Measurements from ENCODE around the gene TMPRSS9.
"Not testable (repeated sequence)": the region's sequence is repeated elsewhere in the genome, so short reads cannot be mapped to it uniquely, and the experiment has no call there.

The TMPRSS9 gene

GRCh38 chr19:2342656-2343288 is 17.3 kb upstream of the TMPRSS9 start:
- no peak for DNase-seq

DNA sequence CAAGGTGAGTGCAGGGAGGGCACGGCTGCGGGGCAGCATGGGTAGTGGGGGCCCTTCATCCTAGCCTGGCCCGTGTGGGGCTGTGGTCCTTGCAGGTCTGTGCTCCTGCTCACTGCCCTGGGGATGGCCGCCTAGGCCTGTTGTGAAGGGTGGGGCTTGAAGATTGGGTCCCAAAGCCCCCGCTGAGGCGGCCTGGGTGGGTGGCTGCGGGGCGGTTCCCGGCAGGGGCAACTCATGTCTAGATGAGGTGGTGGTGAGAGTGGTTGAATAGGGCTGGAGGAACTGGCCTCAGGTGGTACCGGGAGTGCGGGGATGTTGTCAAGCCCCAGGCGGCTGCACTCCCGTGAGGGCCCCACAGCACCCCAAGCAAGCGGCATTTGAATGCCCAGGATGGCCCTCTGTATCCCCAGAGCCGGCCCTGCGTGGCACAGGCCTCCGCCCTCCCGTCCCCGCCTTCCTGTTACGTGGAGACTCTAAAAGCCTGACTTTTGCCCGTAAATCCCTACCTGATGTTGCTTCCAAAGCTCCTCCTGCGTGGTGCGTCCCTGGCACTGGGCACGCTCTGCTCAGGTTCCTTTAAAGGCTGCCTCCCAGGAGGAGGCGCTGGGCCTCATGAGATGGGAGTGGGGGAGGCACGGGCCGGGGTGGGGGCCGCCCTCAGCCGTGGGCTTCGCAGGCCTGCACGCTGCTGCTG is 16.6 kb upstream of the TMPRSS9 start:
- DNase-seq, result no peak

- DNase-seq, result no peak
These were observed 15.6 kb upstream of the TMPRSS9 start for GRCh38 chr19:2344381-2344870.

DNA sequence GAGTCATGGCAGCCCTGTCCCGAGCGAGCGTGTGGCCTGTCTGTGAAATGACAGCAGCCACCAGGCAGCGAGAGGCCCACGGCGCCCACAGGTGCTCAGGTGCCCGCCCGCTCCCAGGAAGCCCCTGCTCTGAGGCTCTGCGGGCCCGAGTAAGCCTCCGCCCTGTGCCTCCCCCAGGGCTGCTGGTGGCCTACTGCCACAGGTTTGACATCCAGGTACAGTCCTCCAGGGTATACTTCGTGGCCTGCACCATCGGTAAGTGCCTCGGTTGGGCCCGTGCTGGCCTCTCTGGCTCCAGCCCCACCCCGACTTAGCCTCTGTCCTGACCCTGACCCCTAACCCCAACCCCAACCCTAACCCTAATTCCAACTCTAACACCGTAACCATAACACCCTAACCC is 15.0 kb upstream of the TMPRSS9 start:
- no peak for DNase-seq

GRCh38 chr19:2345794-2346663 is 14.0 kb upstream of the TMPRSS9 start:
- no peak for DNase-seq

GRCh38 chr19:2349818-2350217 is 10.2 kb upstream of the TMPRSS9 start:
- DNase-seq, result not testable (repeated sequence)

DNA sequence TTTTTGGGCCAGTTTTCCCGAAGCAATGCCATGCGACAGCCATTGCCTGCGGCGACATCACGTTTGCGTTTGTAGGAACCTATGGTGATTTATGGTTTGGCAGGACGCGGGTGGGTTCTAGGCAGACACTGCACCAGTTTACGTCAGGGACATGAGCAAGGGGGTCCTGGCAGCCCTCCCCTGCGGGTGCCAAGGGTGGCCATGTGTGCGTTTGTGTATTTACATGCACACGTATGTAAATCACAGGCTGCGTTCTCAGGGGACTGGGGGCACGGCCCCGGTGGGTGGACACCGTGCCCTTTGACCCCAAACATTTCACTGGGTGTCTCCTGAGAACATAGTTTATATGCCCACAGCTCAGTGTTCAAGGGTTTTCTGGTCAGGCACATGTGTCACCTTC is 9.4 kb upstream of the TMPRSS9 start:
- no peak for DNase-seq

- no peak for DNase-seq
These were observed 8.5 kb upstream of the TMPRSS9 start for GRCh38 chr19:2351591-2351990.

DNA sequence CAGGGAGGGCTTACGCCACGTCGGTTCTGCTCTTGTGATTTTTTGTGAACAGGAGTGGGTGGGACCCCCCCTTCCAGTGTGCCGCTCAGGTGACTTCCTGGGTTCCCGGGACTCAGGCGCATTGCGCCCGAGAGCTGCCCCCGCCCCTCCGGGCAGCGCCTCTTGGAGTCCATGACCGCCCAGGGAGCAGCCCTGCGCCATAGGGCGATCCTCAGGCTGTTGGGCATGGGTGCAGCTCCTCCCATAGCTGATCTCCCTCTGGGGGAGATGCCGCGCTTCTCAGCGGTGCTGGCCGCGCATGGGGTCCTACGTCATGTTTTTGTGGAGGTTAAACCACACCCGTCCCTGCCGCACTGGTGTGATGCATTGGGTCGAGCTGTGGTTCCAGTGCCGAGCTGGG is 7.9 kb upstream of the TMPRSS9 start:
- no peak for DNase-seq

DNA sequence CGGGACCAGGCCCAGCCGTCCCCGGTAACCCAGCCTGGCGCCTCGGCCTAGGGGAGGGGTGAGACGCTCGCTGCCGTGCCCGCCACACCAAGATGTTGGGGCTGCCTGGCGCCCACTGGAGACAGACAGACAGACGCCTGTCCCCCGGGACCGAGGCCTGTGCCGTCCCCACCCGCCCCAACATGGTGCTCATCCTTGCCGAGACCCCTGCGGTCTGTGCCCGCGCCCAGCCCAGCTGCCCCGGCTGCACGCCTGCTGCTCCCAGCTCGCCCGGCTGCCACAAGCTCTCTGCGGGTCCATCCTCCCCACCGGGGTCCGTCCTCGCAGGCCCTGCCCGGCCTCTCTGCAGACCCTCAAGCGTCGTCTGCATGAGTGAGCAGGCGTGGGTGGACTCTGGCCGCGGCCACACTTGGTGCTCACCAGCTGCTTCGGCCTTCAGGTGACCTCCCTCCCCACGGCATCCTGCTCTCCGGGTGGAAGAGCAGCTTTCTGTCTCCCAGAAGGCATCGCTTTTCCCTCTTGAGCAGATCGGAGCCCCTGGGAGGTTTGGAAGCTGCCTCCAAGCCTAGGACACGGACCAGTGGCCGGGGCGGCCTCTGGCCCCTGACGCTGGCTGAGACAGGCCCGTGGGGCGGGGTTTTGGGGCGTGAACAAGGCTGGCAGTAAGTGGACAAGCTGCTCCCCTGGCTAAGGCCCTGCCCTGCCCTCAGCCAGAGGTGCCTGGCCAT is 6.7 kb upstream of the TMPRSS9 start:
- DNase-seq, result no peak

DNA sequence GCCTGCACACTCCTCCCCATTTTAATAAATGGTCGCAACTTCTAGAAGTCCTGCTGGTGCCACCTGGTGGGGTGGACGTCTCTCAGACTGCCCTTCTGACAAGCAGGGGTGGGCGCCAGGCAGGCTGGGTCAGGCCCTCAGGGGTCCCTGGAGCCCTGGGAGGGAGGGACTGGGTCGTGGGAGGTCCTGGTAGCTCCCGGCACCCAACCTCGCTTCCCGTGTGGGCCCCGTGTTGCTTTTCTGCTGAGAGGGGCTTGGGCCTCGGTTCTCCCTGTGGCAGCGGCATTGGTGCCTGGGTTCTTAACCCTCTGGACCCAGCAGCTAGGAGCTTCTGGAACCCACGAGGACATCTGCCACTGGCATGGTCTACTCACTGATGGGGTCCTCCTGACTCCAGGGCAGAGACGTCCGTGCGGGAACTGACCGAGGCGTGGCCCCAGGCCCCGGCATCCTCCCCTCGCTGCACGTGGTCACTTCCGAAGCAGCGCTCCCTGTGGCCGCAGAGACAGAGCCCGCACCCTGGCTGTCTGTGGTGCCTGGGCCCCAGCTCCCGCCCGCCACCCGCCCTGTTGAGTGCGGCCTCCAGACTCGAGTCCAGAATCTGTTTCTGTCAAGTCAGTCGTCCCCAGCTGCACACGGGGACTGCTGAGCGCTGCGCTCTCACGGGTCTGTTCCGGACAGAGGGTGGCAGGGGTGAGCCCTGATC is 6.0 kb upstream of the TMPRSS9 start:
- no peak for DNase-seq

DNA sequence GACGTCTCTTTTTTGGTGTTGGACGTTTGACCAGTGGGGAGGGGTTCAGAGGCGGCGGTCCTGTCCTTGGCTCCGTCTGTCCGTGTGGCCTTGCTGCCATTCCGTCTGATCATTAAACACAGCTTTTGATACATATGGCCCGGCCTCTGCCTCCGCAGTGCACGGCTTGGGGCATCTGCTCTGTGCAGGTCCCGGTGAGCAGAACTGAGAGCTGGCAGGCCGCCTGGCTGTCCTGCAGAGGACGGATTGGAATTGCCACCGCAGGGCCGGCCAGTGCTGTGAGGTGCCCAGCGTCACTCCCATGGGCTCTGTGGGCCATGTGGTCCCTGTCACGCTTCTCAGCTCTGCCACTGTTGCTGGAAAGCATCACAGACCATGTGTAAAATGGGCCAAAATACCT is 5.4 kb upstream of the TMPRSS9 start:
- no peak for DNase-seq

DNA sequence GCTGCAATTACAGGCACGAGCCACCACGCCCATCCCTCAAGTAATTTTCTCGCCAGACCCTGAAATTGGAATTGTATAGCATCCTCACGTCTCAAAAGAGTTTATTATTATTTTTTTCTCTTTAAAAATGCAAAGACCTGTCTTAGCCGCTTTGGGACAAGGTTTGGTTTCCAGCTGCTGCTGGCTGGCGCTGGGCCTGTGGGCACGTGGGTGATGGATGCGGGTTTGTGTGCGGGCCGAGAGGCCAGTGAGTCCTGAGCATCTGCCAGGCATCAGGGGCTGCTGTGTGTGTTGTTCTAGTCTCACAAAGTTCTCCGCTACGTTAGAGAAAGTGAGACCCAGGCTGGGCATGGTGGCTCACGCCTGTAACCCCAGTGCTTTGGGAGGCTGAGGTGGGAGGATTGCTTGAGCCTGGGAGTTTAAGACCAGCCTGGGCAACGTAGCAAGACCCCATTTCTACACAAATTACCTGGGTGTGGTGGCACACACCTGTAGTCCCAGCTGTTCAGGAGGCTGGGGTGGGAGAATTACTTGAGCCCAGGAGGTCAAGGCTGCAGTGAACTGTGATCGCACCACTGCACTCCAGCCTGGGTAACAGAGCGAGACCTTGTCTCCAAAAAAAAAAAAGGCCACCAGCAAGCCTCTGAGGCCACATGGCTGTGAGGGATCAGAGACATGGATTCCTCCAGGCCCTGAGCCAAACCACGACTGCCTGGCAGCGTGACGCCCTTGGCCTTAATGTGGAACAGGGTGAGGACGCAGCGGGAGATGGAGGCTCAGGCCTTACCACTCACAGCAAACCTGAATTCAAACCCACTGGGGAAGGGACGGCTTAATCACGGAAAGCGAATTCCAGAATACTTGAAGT is 4.7 kb upstream of the TMPRSS9 start:
- no peak for DNase-seq

GRCh38 chr19:2356036-2356646 is 3.9 kb upstream of the TMPRSS9 start:
- no peak for DNase-seq

DNA sequence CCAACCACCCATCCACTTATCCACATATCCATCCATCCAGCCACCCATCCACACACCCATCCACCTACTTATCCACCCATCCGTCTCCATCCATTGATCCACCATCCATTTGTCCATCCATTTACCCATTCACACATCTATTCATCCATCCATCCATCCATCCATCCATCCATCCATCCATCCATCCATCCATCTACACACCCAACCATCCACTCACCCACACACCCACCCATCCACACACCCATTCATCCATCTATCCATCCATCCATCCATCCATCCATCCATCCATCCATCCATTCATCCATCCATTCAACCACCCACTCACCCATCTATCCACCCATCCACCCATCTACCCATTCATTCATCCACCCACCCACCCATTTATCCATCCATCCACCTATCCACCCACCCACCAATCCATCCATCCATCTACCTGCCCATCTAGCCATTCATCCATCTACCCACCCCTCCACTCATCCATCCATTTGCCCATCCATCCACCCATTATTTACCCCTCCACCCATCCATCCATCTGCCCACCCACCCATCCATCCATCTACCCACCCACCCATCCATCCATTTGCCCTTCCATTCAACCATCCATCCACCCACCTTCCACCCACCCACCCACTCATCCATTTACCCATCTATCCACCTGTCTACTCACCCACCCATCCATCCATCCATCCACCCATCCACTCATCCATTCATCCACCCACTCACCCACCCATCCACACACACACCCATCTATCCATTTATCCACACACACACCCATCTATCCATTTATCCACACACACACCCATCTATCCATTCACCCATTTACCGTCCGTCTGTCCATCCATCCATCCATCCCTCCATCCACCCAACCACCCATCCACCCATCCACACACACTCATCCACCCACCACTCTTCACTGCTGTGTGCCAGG is 2.5 kb upstream of the TMPRSS9 start:
- DNase-seq, result no peak

DNA sequence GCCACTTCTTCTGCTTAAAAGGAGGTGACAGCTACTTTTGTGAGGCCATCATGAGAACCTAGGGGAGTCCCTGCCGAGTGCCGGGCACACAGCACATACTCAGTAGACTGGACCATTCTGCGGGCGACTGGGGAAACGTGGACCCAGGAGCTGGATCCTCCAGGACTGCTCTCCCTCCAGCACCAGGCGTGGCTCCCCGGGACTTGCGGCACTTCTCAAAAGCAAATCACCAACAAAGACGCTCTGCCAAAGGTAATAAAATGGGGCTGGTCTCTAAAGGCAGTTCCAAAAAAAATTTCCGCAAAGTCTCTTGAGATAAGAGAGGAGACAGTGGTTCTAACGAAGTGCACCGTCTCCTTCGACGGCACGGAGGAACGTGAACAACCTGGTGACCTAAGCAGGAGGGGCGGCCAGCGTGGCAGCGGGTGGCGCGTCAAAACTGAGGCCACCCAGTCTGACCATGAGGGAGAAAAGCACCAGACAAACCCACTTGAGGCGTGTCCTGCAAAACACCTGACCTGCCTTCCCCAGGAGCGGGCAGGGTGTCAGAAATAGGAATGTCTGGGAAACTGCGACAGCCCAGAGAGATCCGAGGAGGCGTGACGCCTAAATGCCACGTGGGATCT is 1.4 kb upstream of the TMPRSS9 start:
- DNase-seq, result no peak

DNA sequence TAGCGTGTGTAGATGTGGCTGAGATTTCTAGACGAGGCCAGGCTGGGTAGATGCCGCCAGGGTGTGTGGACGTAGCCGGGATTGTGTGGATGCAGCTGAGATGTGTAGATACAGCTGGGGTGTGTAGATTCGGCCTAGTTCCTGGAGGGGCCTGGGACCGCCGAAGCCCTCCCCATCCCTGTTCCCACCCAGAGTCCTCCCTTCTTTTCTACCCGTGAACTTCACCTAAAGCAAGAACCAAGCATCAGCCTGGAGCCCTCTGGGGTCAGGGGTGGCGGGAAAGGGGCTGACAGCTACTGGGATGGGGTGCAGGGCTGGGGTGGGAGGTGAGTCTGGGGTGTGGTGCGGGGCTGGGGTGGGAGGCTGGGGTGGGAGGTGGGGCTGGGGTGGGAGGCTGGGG is 768 bp downstream of the TMPRSS9 start:
- DNase-seq, result no peak

- DNase-seq, result no peak
These were observed 1.4 kb downstream of the TMPRSS9 start for GRCh38 chr19:2361246-2362045.
